Neuronal stem cell (in vitro differentiated cells): ENCODE measurements around the gene MPPED1.

Experiments
- DNase-seq: peaks from one replicate; pipeline ENCODE4 v3.0.0-alpha.2; 2013; ENCODE audit warnings: low spot score
- H2AFZ ChIP-seq: one replicate; pipeline ENCODE4 v1.6.1; 2013; ENCODE audit warnings: mild to moderate bottlenecking, low read length, inconsistent platforms
- H2AK5ac ChIP-seq: 2 replicates; pipeline ENCODE4 v1.6.1; 2013; ENCODE audit warnings: low read depth, mild to moderate bottlenecking, inconsistent platforms, low read length, moderate library complexity, mixed read lengths
- H2BK120ac ChIP-seq: 2 replicates; pipeline ENCODE4 v1.6.1; 2013; ENCODE audit warnings: low read depth, mild to moderate bottlenecking, inconsistent platforms, low read length, moderate library complexity, mixed read lengths
- H2BK12ac ChIP-seq: one replicate; pipeline ENCODE4 v1.6.1; 2013; ENCODE audit warnings: low read length, inconsistent platforms
- H2BK15ac ChIP-seq: 2 replicates; pipeline ENCODE4 v1.6.1; 2013; ENCODE audit warnings: mild to moderate bottlenecking, low read length, inconsistent platforms, mixed read lengths
- H2BK5ac ChIP-seq: one replicate; pipeline ENCODE4 v1.6.1; 2013; ENCODE audit warnings: inconsistent platforms, mild to moderate bottlenecking, low read length, moderate library complexity
- H3K14ac ChIP-seq: one replicate; pipeline ENCODE4 v1.6.1; 2013; ENCODE audit warnings: low read length, inconsistent platforms
- H3K18ac ChIP-seq: 2 replicates; pipeline ENCODE4 v1.6.1; 2013; ENCODE audit warnings: low read length, inconsistent platforms
- H3K23ac ChIP-seq: 2 replicates; pipeline ENCODE4 v1.6.1; 2013; ENCODE audit warnings: low read depth, mild to moderate bottlenecking, mixed read lengths, low read length, inconsistent platforms; ENCODE audit not compliant: poor library complexity
- H3K27ac ChIP-seq: replicated peaks from 3 replicates; pipeline ENCODE4 v1.5.1; 2013; ENCODE audit warnings: low read length, inconsistent platforms
- H3K27me3 ChIP-seq, 3 experiments: 2 replicates each; pipeline ENCODE4 v1.6.1; 2013; ENCODE audit warnings: low read length in 3 of 3, mild to moderate bottlenecking in 2 of 3, inconsistent platforms in 1 of 3, low read depth in 1 of 3, mixed read lengths in 1 of 3, moderate library complexity in 1 of 3; ENCODE audit not compliant: control insufficient read depth in 3 of 3, insufficient read depth in 3 of 3
- H3K36me3 ChIP-seq, 2 donors: replicated peaks in 1 of 2; 2 replicates each; pipeline ENCODE4 v1.6.1; 2013; ENCODE audit warnings: low read length in 2 of 2; ENCODE audit not compliant: control insufficient read depth in 2 of 2, insufficient read depth in 2 of 2
- H3K4ac ChIP-seq: 2 replicates; pipeline ENCODE4 v1.6.1; 2013; ENCODE audit warnings: inconsistent platforms, mild to moderate bottlenecking, low read length, moderate library complexity
- H3K4me1 ChIP-seq, 2 donors: 1 replicate in 1 of 2; 2 replicates in 1 of 2; pipeline ENCODE4 v1.6.1; 2013; ENCODE audit warnings: low read length in 2 of 2, low read depth in 1 of 2; ENCODE audit not compliant: control insufficient read depth in 2 of 2, insufficient read depth in 1 of 2
- H3K4me2 ChIP-seq: one replicate; pipeline ENCODE4 v1.6.1; 2013; ENCODE audit warnings: mild to moderate bottlenecking, low read length, inconsistent platforms; ENCODE audit not compliant: insufficient read depth, poor library complexity, severe bottlenecking
- H3K4me3 ChIP-seq, 2 donors: 2 replicates each; pipeline ENCODE4 v1.5.1; 2013; ENCODE audit warnings: low read length in 2 of 2, mild to moderate bottlenecking in 2 of 2, inconsistent platforms in 1 of 2, moderate library complexity in 1 of 2
- H3K79me1 ChIP-seq: one replicate; pipeline ENCODE4 v1.6.1; 2013; ENCODE audit warnings: low read depth, mild to moderate bottlenecking, inconsistent platforms, low read length, moderate library complexity
- H3K9ac ChIP-seq: one replicate; pipeline ENCODE4 v1.6.1; 2013; ENCODE audit warnings: mild to moderate bottlenecking, low read depth, low read length, inconsistent platforms; ENCODE audit not compliant: poor library complexity
- H3K9me3 ChIP-seq, 2 donors: replicated peaks in 1 of 2; 2 replicates each; pipeline versions ENCODE3 to v1.6.1; 2013; ENCODE audit warnings: low read length in 2 of 2, mild to moderate bottlenecking in 2 of 2, inconsistent platforms in 1 of 2, low read depth in 1 of 2, mixed read lengths in 1 of 2, moderate library complexity in 1 of 2; ENCODE audit not compliant: control insufficient read depth in 2 of 2, insufficient read depth in 1 of 2
- H4K8ac ChIP-seq: one replicate; pipeline ENCODE4 v1.6.1; 2013; ENCODE audit warnings: low read depth, mild to moderate bottlenecking, inconsistent platforms, low read length, moderate library complexity
- H4K91ac ChIP-seq: one replicate; pipeline ENCODE4 v1.6.1; 2013; ENCODE audit warnings: low read length, low read depth, mild to moderate bottlenecking, inconsistent platforms; ENCODE audit not compliant: poor library complexity
- WGBS, 2 donors: extraction: QIAGEN DNeasy Blood & Tissue Kit; methylation state at CpG; one replicate each; pipeline ENCODE4 v1.1.7; 2013; ENCODE audit warnings: missing lambda C conversion rate in 2 of 2, mixed read lengths in 1 of 2; ENCODE audit not compliant: insufficient read length in 2 of 2, insufficient replicate concordance in 1 of 2; ENCODE audit errors: extremely low coverage in 2 of 2; 5-methylcytosine and 5-hydroxymethylcytosine counted together

The MPPED1 gene

GRCh38 chr22:43474161-43475101 is 62.6 kb downstream of the MPPED1 start:
- Histone ChIP-seq H3K4me1 (peaks cover 5 to 12% of the 10 kb centered on the region in 2 donors), H4K8ac (no peak overlapping the region), H3K36me3 (peaks cover 0 to 2% of the 10 kb centered on the region in 2 donors), H3K79me1 (peaks cover 4% of the 10 kb centered on the region), H3K9ac (peak overlapping the region; percentile 24), H3K14ac (no peak overlapping the region), H3K27ac (no peak overlapping the region), H3K18ac (no peak overlapping the region), H3K9me3 (no peaks in the 10 kb centered on the region), H3K4ac (no peak overlapping the region), H4K91ac (no peak overlapping the region), H2BK120ac (no peak overlapping the region), H3K4me2 (no peak overlapping the region), H2AFZ (peak overlapping the region; percentile 38), H3K4me3 (peak overlapping the region in 1 of 2 donors; percentile 13), H2BK5ac (no peak overlapping the region), H2BK12ac (no peak overlapping the region), H2AK5ac (no peak overlapping the region), H2BK15ac (no peak overlapping the region), H3K27me3 (no peaks in the 10 kb centered on the region), H3K23ac (no peak overlapping the region)
- no CpG with 5 or more reads among the region's 28 CpGs for WGBS, 2 donors
- no peak for DNase-seq

- H3K4ac ChIP-seq = no peak overlapping the region
- no peak overlapping the region for H3K23ac ChIP-seq
- H4K91ac ChIP-seq = no peak overlapping the region
- H3K27ac ChIP-seq = no peak overlapping the region
- peak overlapping the region; percentile 80 for H3K9ac ChIP-seq
- H3K4me1 ChIP-seq = peaks cover 5 to 15% of the 10 kb centered on the region in 2 donors
- peaks cover 0 to 2% (median 0%) of the 10 kb centered on the region in 3 experiments for H3K27me3 ChIP-seq
- no peak overlapping the region for H2BK5ac ChIP-seq
- no peak overlapping the region for H2BK120ac ChIP-seq
- H4K8ac ChIP-seq = no peak overlapping the region
- no peak overlapping the region for H2BK15ac ChIP-seq
- H3K18ac ChIP-seq = no peak overlapping the region
- no peak overlapping the region for H2AFZ ChIP-seq
- H2BK12ac ChIP-seq = no peak overlapping the region
- H2AK5ac ChIP-seq = no peak overlapping the region
- no peak overlapping the region for H3K4me3 ChIP-seq
- H3K79me1 ChIP-seq = peaks cover 4% of the 10 kb centered on the region
- no peak overlapping the region for H3K14ac ChIP-seq
- H3K36me3 ChIP-seq = no peaks in the 10 kb centered on the region
- WGBS, 2 donors = 100% methylated on average over 1 to 2 of the region's 3 CpGs
- no peak for DNase-seq
- no peak overlapping the region for H3K4me2 ChIP-seq
- H3K9me3 ChIP-seq = no peaks in the 10 kb centered on the region
Measured at GRCh38 chr22:43475549-43476076, 63.8 kb downstream of the MPPED1 start.

- H2BK15ac ChIP-seq = no peak overlapping the region
- no CpG with 5 or more reads among the region's 5 CpGs for WGBS, 2 donors
- H3K9me3 ChIP-seq = no peaks in the 10 kb centered on the region
- no peak overlapping the region for H3K14ac ChIP-seq
- H3K27ac ChIP-seq = no peak overlapping the region
- no peak overlapping the region for H2BK5ac ChIP-seq
- no peak overlapping the region for H2AK5ac ChIP-seq
- H2BK12ac ChIP-seq = no peak overlapping the region
- peaks cover 0 to 6% (median 0%) of the 10 kb centered on the region in 3 experiments for H3K27me3 ChIP-seq
- no peak for DNase-seq
- H4K91ac ChIP-seq = no peak overlapping the region
- H3K36me3 ChIP-seq = no peaks in the 10 kb centered on the region
- H3K4ac ChIP-seq = no peak overlapping the region
- H2BK120ac ChIP-seq = no peak overlapping the region
- no peak overlapping the region for H4K8ac ChIP-seq
- H3K79me1 ChIP-seq = peaks cover 4% of the 10 kb centered on the region
- H3K9ac ChIP-seq = no peak overlapping the region
- no peak overlapping the region for H3K4me2 ChIP-seq
- H3K4me1 ChIP-seq = peaks cover 5 to 15% of the 10 kb centered on the region in 2 donors
- no peak overlapping the region for H3K4me3 ChIP-seq
- no peak overlapping the region for H3K23ac ChIP-seq
- H3K18ac ChIP-seq = no peak overlapping the region
- H2AFZ ChIP-seq = no peak overlapping the region
Measured at GRCh38 chr22:43476341-43476740, 64.5 kb downstream of the MPPED1 start.
